ENCODE data around the gene KRT37. TPM values are rescaled to one million over a fixed set of nuclear protein-coding genes. Genes with fewer than 3 reads are reported as not detected.
"Not testable (repeated sequence)": the region's sequence is repeated elsewhere in the genome, so short reads cannot be mapped to it uniquely, and the experiment has no call there.

Gene KRT37
- total RNA-seq, 1 experiment from 2014 or later = not detected

GRCh38 chr17:41449008-41449407, 24.6 kb upstream of the KRT37 start:
- no peak overlapping the region for H3K4me3 ChIP-seq
- H3K27ac ChIP-seq = no peak overlapping the region
- no peak for DNase-seq (ENCODE audit: low read depth in 1 of 2, low spot score in 2 of 2)
- peaks cover 29% of the 10 kb centered on the region for H3K4me1 ChIP-seq (replicated peaks)
- H3K27me3 ChIP-seq (replicated peaks) = no peaks in the 10 kb centered on the region
- peaks cover 3% of the 10 kb centered on the region; the same call in 1 of the 2 replicates for H3K9me3 ChIP-seq (replicated peaks)
- no peaks in the 10 kb centered on the region for H3K36me3 ChIP-seq

- Histone ChIP-seq H3K27me3 (replicated peaks) (no peaks in the 10 kb centered on the region), H3K4me1 (replicated peaks) (peaks cover 29% of the 10 kb centered on the region), H3K27ac (no peak overlapping the region), H3K4me3 (no peak overlapping the region), H3K36me3 (no peaks in the 10 kb centered on the region), H3K9me3 (replicated peaks) (peaks cover 3% of the 10 kb centered on the region; the same call in 1 of the 2 replicates)
- DNase-seq (ENCODE audit: low read depth in 1 of 2, low spot score in 2 of 2) = no peak
Measured at GRCh38 chr17:41448506-41448905, 24.1 kb upstream of the KRT37 start.

GRCh38 chr17:41446806-41447205, 22.4 kb upstream of the KRT37 start:
- H3K27ac ChIP-seq = no peak overlapping the region
- no peak for DNase-seq (ENCODE audit: low read depth in 1 of 2, low spot score in 2 of 2)

DNA sequence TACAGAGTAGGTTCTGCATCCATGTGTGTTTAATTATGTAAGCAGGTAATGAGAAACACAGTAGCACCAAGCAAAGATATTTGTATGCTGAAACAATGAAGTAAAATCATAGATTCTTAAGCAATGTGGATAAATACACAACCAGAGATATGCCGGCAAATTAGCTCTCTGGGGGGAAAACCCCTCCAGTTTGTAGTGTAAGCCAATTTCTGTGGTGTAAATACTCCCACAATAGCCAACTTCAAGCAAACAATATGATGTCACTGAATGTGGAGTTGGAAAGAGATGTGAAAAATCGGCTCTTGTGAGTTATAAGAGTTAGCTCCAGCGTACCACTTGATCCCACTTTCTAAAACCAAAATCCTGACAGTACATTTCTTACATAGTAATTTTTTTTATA, 20.3 kb upstream of the KRT37 start:
- Histone ChIP-seq H3K9me3 (replicated peaks) (no peaks in the 10 kb centered on the region), H3K4me1 (replicated peaks) (peaks cover 14% of the 10 kb centered on the region), H3K27ac (no peak overlapping the region), H3K36me3 (no peaks in the 10 kb centered on the region), H3K4me3 (no peak overlapping the region), H3K27me3 (replicated peaks) (no peaks in the 10 kb centered on the region)
- no peak for DNase-seq (ENCODE audit: low read depth in 1 of 2, low spot score in 2 of 2)

More at GRCh38 chr17:41446806-41447205, 22.4 kb upstream of the KRT37 start:
- Histone ChIP-seq H3K4me3 (no peak overlapping the region), H3K9me3 (replicated peaks) (peaks cover 3% of the 10 kb centered on the region; the same call in 1 of the 2 replicates), H3K27me3 (replicated peaks) (no peaks in the 10 kb centered on the region), H3K4me1 (replicated peaks) (peaks cover 27% of the 10 kb centered on the region), H3K36me3 (no peaks in the 10 kb centered on the region)

DNA sequence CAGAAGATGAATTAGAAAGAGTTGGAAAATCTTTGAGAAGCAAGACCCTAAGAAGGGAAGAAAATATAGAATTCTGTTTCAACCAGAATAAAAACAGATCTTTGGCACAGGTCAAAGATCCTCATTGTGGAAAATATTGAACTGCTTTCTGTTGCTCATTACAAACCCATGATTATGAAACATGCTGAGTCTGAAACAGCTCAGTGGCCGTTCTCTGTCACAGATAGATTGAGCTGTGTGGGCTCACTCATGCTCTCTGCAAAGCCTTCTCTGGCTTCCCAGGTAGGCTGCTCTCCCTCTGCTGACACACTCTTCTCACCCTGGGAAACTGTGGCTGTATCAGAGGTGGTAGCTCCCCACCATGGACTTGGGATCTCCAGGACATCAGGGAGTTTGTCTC, 19.8 kb upstream of the KRT37 start:
- no peak for DNase-seq (ENCODE audit: low read depth in 1 of 2, low spot score in 2 of 2)
- no peak overlapping the region for H3K27ac ChIP-seq

DNA sequence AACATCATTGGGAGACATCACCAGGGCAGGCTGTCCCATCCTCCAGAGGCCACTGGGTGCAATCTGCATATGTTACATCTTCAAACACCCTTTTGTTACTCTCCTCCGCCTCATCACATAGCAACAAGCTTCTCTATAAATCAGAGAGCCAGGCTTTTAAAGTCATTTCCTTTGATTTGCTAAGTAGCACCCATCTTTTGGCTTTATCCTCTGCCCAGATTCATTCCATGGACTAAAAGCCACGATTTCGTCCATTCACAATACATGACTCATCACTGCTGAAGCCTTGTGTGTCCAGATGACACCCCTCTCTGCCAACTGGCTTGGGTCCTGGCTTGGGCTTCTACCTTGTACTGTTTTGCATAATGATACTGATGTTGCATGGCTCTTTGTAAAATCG, 18.4 kb upstream of the KRT37 start:
- DNase-seq (ENCODE audit: low read depth in 1 of 2, low spot score in 2 of 2) = no peak
- no peak overlapping the region for H3K27ac ChIP-seq

More for the DNA sequence above, 19.8 kb upstream of the KRT37 start:
- no peaks in the 10 kb centered on the region for H3K9me3 ChIP-seq (replicated peaks)
- H3K27me3 ChIP-seq (replicated peaks) = no peaks in the 10 kb centered on the region
- H3K4me3 ChIP-seq = no peak overlapping the region
- H3K36me3 ChIP-seq = no peaks in the 10 kb centered on the region
- H3K4me1 ChIP-seq (replicated peaks) = peaks cover 14% of the 10 kb centered on the region

GRCh38 chr17:41440531-41441033, 16.2 kb upstream of the KRT37 start, which contains the start of gene KRT38:
TSS of gene KRT38 (minus strand) at chr17:41440983. CDS start at chr17:41440921, 62 bp downstream.
- Histone ChIP-seq H3K9me3 (replicated peaks) (no peaks in the 10 kb centered on the region), H3K4me1 (replicated peaks) (peaks cover 4% of the 10 kb centered on the region; the same call in 1 of the 2 replicates), H3K36me3 (no peaks in the 10 kb centered on the region), H3K4me3 (no peak within 1 kb of the TSS), H3K27me3 (replicated peaks) (no peaks in the 10 kb centered on the region), H3K27ac (no peak within 1 kb of the TSS)
- no peak for DNase-seq (ENCODE audit: low read depth in 1 of 2, low spot score in 2 of 2)

More for the DNA sequence above, 18.4 kb upstream of the KRT37 start:
- no peak overlapping the region for H3K4me3 ChIP-seq
- no peaks in the 10 kb centered on the region for H3K27me3 ChIP-seq (replicated peaks)
- no peaks in the 10 kb centered on the region for H3K36me3 ChIP-seq
- H3K4me1 ChIP-seq (replicated peaks) = peaks cover 14% of the 10 kb centered on the region
- H3K9me3 ChIP-seq (replicated peaks) = no peaks in the 10 kb centered on the region

- H3K27me3 ChIP-seq (replicated peaks) = no peaks in the 10 kb centered on the region
- H3K4me1 ChIP-seq (replicated peaks) = peaks cover 4% of the 10 kb centered on the region; the same call in 1 of the 2 replicates
- H3K27ac ChIP-seq = no peak overlapping the region
- no peaks in the 10 kb centered on the region for H3K9me3 ChIP-seq (replicated peaks)
- H3K4me3 ChIP-seq = no peak overlapping the region
- no peak for DNase-seq (ENCODE audit: low read depth in 1 of 2, low spot score in 2 of 2)
- no peaks in the 10 kb centered on the region for H3K36me3 ChIP-seq
Measured at GRCh38 chr17:41439375-41439774, 15.0 kb upstream of the KRT37 start.

- H3K27me3 ChIP-seq (replicated peaks) = no peaks in the 10 kb centered on the region
- H3K36me3 ChIP-seq = no peaks in the 10 kb centered on the region
- no peaks in the 10 kb centered on the region for H3K9me3 ChIP-seq (replicated peaks)
- DNase-seq (ENCODE audit: low read depth in 1 of 2, low spot score in 2 of 2) = no peak
- H3K27ac ChIP-seq = no peak overlapping the region
- peaks cover 2% of the 10 kb centered on the region; the same call in 1 of the 2 replicates for H3K4me1 ChIP-seq (replicated peaks)
- H3K4me3 ChIP-seq = no peak overlapping the region
Measured at GRCh38 chr17:41437769-41438168, 13.4 kb upstream of the KRT37 start.

- no peak overlapping the region for H3K4me3 ChIP-seq
- H3K36me3 ChIP-seq = no peaks in the 10 kb centered on the region
- H3K27me3 ChIP-seq (replicated peaks) = no peaks in the 10 kb centered on the region
- H3K27ac ChIP-seq = no peak overlapping the region
- no peaks in the 10 kb centered on the region; the same call in 1 of the 2 replicates for H3K4me1 ChIP-seq (replicated peaks)
- H3K9me3 ChIP-seq (replicated peaks) = no peaks in the 10 kb centered on the region
- DNase-seq (ENCODE audit: low read depth in 1 of 2, low spot score in 2 of 2) = no peak
Measured at GRCh38 chr17:41437254-41437653, 12.9 kb upstream of the KRT37 start.

DNA sequence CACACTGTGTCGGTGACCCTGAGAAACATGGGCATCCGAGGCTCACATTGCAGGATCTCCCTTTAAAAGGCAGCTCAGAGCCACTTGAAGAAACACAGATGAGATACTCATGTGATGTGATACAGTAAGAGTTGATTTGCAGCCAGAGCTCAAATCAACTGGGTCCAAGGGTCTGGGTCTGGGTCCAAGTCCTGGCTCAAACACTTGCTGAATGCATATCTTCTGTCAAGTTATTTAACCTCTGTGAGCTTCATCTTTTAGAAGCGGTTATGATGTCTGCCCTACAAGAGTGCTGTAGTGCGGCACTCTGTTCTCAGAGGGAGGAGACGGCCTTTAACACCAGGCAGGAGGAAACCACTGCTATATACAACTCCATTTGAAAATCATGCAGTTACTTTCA, 10.0 kb upstream of the KRT37 start:
- H3K27me3 ChIP-seq (replicated peaks) = no peaks in the 10 kb centered on the region
- no peak for DNase-seq (ENCODE audit: low read depth in 1 of 2, low spot score in 2 of 2)
- no peaks in the 10 kb centered on the region; the same call in 1 of the 2 replicates for H3K4me1 ChIP-seq (replicated peaks)
- no peaks in the 10 kb centered on the region for H3K9me3 ChIP-seq (replicated peaks)
- H3K36me3 ChIP-seq = no peaks in the 10 kb centered on the region
- H3K27ac ChIP-seq = no peak overlapping the region
- H3K4me3 ChIP-seq = no peak overlapping the region

- no peak overlapping the region for H3K27ac ChIP-seq
- DNase-seq (ENCODE audit: low read depth in 1 of 2, low spot score in 2 of 2) = no peak
- no peaks in the 10 kb centered on the region for H3K36me3 ChIP-seq
- H3K9me3 ChIP-seq (replicated peaks) = no peaks in the 10 kb centered on the region
- no peak overlapping the region for H3K4me3 ChIP-seq
- no peaks in the 10 kb centered on the region; the same call in 1 of the 2 replicates for H3K4me1 ChIP-seq (replicated peaks)
- H3K27me3 ChIP-seq (replicated peaks) = no peaks in the 10 kb centered on the region
Measured at GRCh38 chr17:41434005-41434404, 9.6 kb upstream of the KRT37 start.

GRCh38 chr17:41433586-41433985, 9.2 kb upstream of the KRT37 start:
- no peaks in the 10 kb centered on the region; the same call in 1 of the 2 replicates for H3K4me1 ChIP-seq (replicated peaks)
- no peaks in the 10 kb centered on the region for H3K36me3 ChIP-seq
- no peaks in the 10 kb centered on the region for H3K27me3 ChIP-seq (replicated peaks)
- no peak overlapping the region for H3K27ac ChIP-seq
- no peak overlapping the region for H3K4me3 ChIP-seq
- H3K9me3 ChIP-seq (replicated peaks) = no peaks in the 10 kb centered on the region
- no peak for DNase-seq (ENCODE audit: low read depth in 1 of 2, low spot score in 2 of 2)

DNA sequence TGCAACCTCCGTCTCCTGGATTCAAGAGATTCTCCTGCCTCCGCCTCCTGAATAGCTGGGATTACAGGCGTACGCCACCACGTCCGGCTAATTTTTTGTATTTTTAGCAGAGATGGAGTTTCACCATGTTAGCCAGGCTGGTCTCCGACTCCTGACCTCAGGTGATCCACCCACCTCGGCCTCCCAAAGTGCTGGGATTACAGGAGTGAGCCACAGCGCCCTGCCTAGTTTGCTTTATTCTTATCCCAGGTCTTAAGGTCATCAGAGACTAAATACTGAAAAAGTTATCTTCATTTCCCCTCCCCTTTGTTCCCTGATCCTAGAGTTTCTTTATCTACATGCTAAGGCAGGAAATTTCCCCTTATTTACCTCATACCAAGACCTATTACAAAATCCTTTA, 6.0 kb upstream of the KRT37 start:
- not testable (repeated sequence) for H3K9me3 ChIP-seq (replicated peaks); H3K4me3 ChIP-seq; DNase-seq (ENCODE audit: low read depth in 1 of 2, low spot score in 2 of 2); H3K36me3 ChIP-seq; H3K4me1 ChIP-seq (replicated peaks); H3K27ac ChIP-seq; H3K27me3 ChIP-seq (replicated peaks)

- Histone ChIP-seq H3K27ac (no peak overlapping the region), H3K9me3 (replicated peaks) (no peaks in the 10 kb centered on the region), H3K27me3 (replicated peaks) (no peaks in the 10 kb centered on the region), H3K4me1 (replicated peaks) (no peaks in the 10 kb centered on the region), H3K4me3 (no peak overlapping the region), H3K36me3 (no peaks in the 10 kb centered on the region)
- no peak for DNase-seq (ENCODE audit: low read depth in 1 of 2, low spot score in 2 of 2)
Measured at GRCh38 chr17:41429667-41430066, 5.3 kb upstream of the KRT37 start.

All from SJSA1 (cell line).